HG02840 (cell line): ENCODE results near the gene ABLIM3.

Source experiments
- ATAC-seq: cut with Tn5 transposase; IDR thresholded peaks from one replicate; pipeline ENCODE4 v1.9.1; 2021; ENCODE audit warnings: mild to moderate bottlenecking, moderate library complexity, moderate number of reproducible peaks; ENCODE audit not compliant: unreplicated experiment, low FRiP score

ABLIM3 gene

GRCh38 chr5:149141224-149141956 lies at the start of gene ABLIM3:
Gene ABLIM3 (plus strand): TSS chr5:149141493. CDS start chr5:149142096, 603 bp downstream.
- no peak for ATAC-seq

GRCh38 chr5:149093625-149094024 lies 47.7 kb upstream of the ABLIM3 start:
- no peak for ATAC-seq

GRCh38 chr5:149094996-149095395 lies 46.3 kb upstream of the ABLIM3 start:
- ATAC-seq = no peak

GRCh38 chr5:149099920-149100319 lies 41.4 kb upstream of the ABLIM3 start:
- no peak for ATAC-seq

GRCh38 chr5:149100331-149100730 lies 41.0 kb upstream of the ABLIM3 start:
- no peak for ATAC-seq

- no peak for ATAC-seq
Observed at GRCh38 chr5:149108651-149109280, 32.5 kb upstream of the ABLIM3 start.

GRCh38 chr5:149110406-149110805 lies 30.9 kb upstream of the ABLIM3 start:
- ATAC-seq = no peak

GRCh38 chr5:149113669-149114068 lies 27.6 kb upstream of the ABLIM3 start:
- ATAC-seq = no peak

- no peak for ATAC-seq
Observed at GRCh38 chr5:149114403-149115312, 26.6 kb upstream of the ABLIM3 start.

- peak; percentile 59 for ATAC-seq
Observed at GRCh38 chr5:149117970-149118369, 23.3 kb upstream of the ABLIM3 start.

GRCh38 chr5:149118463-149118862 lies 22.8 kb upstream of the ABLIM3 start:
- ATAC-seq = no peak

- no peak for ATAC-seq
Observed at GRCh38 chr5:149121145-149121544, 20.1 kb upstream of the ABLIM3 start.

GRCh38 chr5:149123211-149123610 lies 18.1 kb upstream of the ABLIM3 start:
- ATAC-seq = no peak

GRCh38 chr5:149125386-149125891 lies 15.9 kb upstream of the ABLIM3 start:
- no peak for ATAC-seq

GRCh38 chr5:149126906-149127305 lies 14.4 kb upstream of the ABLIM3 start:
- no peak for ATAC-seq

- ATAC-seq = no peak
Observed at GRCh38 chr5:149127394-149127955, 13.8 kb upstream of the ABLIM3 start.

GRCh38 chr5:149128023-149128875 lies 13.0 kb upstream of the ABLIM3 start:
- ATAC-seq = no peak

GRCh38 chr5:149129181-149129580 lies 12.1 kb upstream of the ABLIM3 start:
- no peak for ATAC-seq

GRCh38 chr5:149130121-149130914 lies 11.0 kb upstream of the ABLIM3 start:
- ATAC-seq = no peak
